HG02840 (cell line): ENCODE measurements around the gene FAM117B.
"Not testable (repeated sequence)": the region's sequence is repeated elsewhere in the genome, so short reads cannot be mapped to it uniquely, and the experiment has no call there.

Experiments used
- ATAC-seq: cut with Tn5 transposase; IDR thresholded peaks from one replicate; pipeline ENCODE4 v1.9.1; 2021; ENCODE audit warnings: mild to moderate bottlenecking, moderate library complexity, moderate number of reproducible peaks; ENCODE audit not compliant: unreplicated experiment, low FRiP score

Gene FAM117B

GRCh38 chr2:202693503-202693902 lies 58.7 kb downstream of the FAM117B start:
- ATAC-seq: no peak

DNA sequence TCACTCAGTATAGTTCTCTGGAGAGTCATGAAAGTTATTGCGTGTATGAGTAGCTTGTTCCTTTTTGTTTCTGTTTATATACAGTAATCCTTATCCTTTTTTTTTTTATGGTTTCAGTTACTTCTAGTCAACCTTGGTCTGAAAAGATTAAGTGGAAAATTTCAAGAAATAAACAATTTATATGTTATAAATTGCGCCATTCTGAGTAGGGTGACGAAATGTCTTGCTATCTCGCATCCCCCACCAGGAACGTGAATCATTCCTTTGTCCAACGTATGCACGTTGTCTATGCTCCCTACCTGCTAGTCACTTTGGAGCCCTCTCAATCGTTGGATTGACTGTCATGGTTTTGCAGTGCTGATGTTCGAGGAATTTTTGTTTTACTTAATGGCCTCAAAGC lies 60.4 kb downstream of the FAM117B start:
- no peak for ATAC-seq

- ATAC-seq: no peak
Measured at GRCh38 chr2:202700075-202700901, 65.5 kb downstream of the FAM117B start.

GRCh38 chr2:202703091-202703490 lies 68.3 kb downstream of the FAM117B start:
- ATAC-seq: no peak

- ATAC-seq: no peak
Measured at GRCh38 chr2:202704248-202704647, 69.5 kb downstream of the FAM117B start.

GRCh38 chr2:202705446-202706020 lies 70.8 kb downstream of the FAM117B start:
- no peak for ATAC-seq

- ATAC-seq: not testable (repeated sequence)
Measured at GRCh38 chr2:202714971-202715935, 80.5 kb downstream of the FAM117B start.

- no peak for ATAC-seq
Measured at GRCh38 chr2:202716114-202716718, 81.4 kb downstream of the FAM117B start.

- no peak for ATAC-seq
Measured at GRCh38 chr2:202716953-202717597, 82.3 kb downstream of the FAM117B start.

- no peak for ATAC-seq
Measured at GRCh38 chr2:202717598-202718310, 83.0 kb downstream of the FAM117B start.

DNA sequence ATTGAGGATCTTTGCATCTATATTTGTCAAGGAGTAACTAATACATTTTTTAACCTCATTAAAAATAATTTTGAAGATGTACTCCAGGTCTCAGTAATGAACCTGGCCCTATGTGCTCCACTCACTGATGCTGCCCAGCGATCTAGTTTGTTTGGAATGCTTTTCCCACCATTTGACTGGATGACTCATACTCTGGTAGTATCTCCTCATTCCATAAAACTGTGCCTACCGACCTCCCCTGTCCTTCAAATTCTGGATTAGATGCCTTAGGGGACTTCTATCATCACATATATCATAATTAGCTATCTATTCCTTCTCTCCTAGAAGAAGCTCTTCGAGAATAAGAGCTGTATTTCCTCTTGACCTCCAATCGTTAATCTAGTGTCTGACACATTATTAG lies 83.8 kb downstream of the FAM117B start:
- no peak for ATAC-seq

DNA sequence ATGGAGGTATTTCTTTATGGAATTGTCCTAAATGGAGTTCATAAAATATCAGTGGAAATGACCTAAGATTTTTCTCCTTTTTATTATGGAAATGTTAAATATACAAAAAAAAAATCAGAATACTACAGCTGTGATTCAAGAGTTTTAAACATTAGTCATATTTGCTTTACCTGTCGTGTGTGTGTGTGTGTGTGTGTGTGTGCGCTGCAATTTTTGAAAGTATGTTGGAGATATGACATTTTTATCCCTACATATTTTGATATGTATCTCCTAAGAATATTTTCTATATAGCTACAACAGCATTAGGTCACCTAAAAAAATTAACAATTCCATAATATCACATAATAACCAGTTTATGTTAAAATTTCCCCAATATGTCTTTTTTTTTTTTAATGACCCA lies 85.5 kb downstream of the FAM117B start:
- ATAC-seq: no peak

GRCh38 chr2:202721621-202722020 lies 86.9 kb downstream of the FAM117B start:
- ATAC-seq: no peak

- ATAC-seq: no peak
Measured at GRCh38 chr2:202723746-202724145, 89.0 kb downstream of the FAM117B start.

- no peak for ATAC-seq
Measured at GRCh38 chr2:202726070-202726469, 91.3 kb downstream of the FAM117B start.

DNA sequence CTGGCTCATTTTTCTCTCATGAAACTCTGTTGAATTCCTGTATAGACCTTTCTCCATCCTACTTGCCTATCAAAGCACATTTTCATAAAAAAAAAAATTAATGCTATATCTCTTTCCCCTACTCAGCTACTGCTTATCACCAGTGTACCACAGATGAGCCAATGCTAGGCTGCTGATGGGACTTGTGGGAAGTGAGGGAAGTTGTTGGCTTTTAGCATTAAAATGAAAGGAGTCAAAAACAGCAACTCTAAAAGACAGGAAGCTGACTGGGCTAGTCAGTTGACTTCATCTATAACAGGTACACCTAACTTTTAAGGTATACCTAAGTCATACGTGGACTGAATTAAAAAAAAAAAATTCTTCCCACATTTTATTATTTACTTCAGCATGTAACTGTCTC lies 102.1 kb downstream of the FAM117B start:
- ATAC-seq: no peak

DNA sequence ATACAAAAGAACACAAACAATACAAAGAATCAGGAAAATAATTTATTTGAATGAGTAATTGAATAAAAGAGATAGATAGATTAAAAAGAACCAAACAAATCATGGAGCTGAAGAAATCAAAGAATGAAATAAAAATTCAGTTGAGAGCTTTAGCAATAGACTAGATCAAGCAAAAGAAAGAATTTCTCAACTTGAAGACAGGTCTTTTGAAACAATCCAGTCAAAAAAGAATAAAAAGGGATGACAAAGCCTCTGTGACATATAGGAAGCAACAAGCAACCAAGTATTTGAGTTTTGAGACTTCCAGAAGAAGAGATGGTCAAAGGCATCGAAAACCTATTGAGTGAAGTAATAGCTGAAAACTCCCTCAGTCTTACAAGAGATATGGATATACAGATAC lies 108.8 kb downstream of the FAM117B start:
- ATAC-seq: no peak

- no peak for ATAC-seq
Measured at GRCh38 chr2:202749477-202749876, 114.7 kb downstream of the FAM117B start.

- no peak for ATAC-seq
Measured at GRCh38 chr2:202750763-202751427, 116.1 kb downstream of the FAM117B start.
